ENCODE measurements around the gene NPAS2.

DNA sequence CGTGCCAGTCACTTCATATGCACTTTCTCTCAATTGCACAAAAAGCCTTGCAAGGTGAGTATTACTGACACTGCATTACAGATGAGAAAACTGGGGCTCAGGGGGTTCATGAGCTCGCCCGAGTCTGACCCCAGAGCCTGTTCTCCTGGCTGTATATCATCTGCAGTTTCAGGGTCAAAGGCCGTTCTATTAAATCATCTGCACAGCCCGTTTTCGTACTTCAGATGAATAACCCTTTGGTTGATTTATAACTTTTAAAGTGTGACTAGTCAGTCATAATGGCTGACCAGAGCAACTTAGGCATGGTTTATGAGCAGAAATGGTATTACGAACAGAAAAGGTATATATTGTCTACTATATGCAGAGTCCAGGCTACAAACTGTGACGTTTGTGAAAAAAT lies 35.3 kb upstream of the NPAS2 start:
- TF ChIP-seq, protein P1, sequence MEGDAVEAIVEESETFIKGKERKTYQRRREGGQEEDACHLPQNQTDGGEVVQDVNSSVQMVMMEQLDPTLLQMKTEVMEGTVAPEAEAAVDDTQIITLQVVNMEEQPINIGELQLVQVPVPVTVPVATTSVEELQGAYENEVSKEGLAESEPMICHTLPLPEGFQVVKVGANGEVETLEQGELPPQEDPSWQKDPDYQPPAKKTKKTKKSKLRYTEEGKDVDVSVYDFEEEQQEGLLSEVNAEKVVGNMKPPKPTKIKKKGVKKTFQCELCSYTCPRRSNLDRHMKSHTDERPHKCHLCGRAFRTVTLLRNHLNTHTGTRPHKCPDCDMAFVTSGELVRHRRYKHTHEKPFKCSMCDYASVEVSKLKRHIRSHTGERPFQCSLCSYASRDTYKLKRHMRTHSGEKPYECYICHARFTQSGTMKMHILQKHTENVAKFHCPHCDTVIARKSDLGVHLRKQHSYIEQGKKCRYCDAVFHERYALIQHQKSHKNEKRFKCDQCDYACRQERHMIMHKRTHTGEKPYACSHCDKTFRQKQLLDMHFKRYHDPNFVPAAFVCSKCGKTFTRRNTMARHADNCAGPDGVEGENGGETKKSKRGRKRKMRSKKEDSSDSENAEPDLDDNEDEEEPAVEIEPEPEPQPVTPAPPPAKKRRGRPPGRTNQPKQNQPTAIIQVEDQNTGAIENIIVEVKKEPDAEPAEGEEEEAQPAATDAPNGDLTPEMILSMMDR (IDR thresholded peaks at IDR 0.05) = no peak
- TF ChIP-seq POLR2A (IDR thresholded peaks at IDR 0.05) (no peak), EP300 (IDR thresholded peaks at IDR 0.05) (no peak)

Data from upper lobe of left lung (tissue), 4 donors.